H1 (cell line): ENCODE data around the gene DCAF8. TPM values are rescaled to one million over a fixed set of nuclear protein-coding genes. Genes with fewer than 3 reads are reported as not detected.

ENCODE experiments used
- CBX8 ChIP-seq: fragments of 300-800, 300-1000 bp; sonication (generic); IDR thresholded peaks from 2 replicates; pipeline ENCODE4 v1.7.1; 2016; ENCODE audit warnings: low read depth, low read length, borderline replicate concordance
- CHD1 ChIP-seq: IDR thresholded peaks from 2 replicates; pipeline ENCODE4 v1.6.1; 2012; ENCODE audit warnings: low read depth, low read length, improper control_type of control experiment
- CHD7 ChIP-seq: fragments of 300-600 bp; sonication (generic); IDR thresholded peaks from 2 replicates; pipeline ENCODE4 v1.7.1; 2012; ENCODE audit warnings: low read length, moderate library complexity, mild to moderate bottlenecking, inconsistent platforms; ENCODE audit not compliant: insufficient replicate concordance
- GTF2F1 ChIP-seq: IDR thresholded peaks from 2 replicates; pipeline ENCODE4 v1.6.1; 2012; ENCODE audit warnings: low read depth, low read length, improper control_type of control experiment, borderline replicate concordance
- RXRA ChIP-seq: IDR thresholded peaks from 2 replicates; pipeline ENCODE4 v1.6.1; 2011; ENCODE audit warnings: low read depth, mild to moderate bottlenecking, low read length, moderate library complexity; ENCODE audit not compliant: insufficient read depth
- SAP30 ChIP-seq: fragments of 300-600 bp; sonication (generic); IDR thresholded peaks from 2 replicates; pipeline ENCODE4 v1.7.1; 2012; ENCODE audit warnings: low read length, moderate library complexity, mild to moderate bottlenecking, inconsistent platforms; ENCODE audit not compliant: insufficient read depth, insufficient replicate concordance
- TAF1 ChIP-seq: IDR thresholded peaks from 2 replicates; pipeline ENCODE4 v1.6.1; 2011; ENCODE audit warnings: mild to moderate bottlenecking, low read depth, low read length
- polyA plus RNA-seq, 7 experiments: library from polyadenylated mRNA; depleted of rRNA in 3 of 7; stranded (reverse) in 5 of 7; unstranded in 2 of 7; fragments of >200 nt in 5 of 7; fragments of 200-250 nt in 2 of 7; gene quantifications; 1 replicate in 5 of 7; 2 replicates in 1 of 7; 4 replicates in 1 of 7; pipeline versions ENCODE4 v1.2.1 to v1.2.3, GENCODE V29; 2011 to 2013; ENCODE audit warnings: missing spikeins in 2 of 7, mixed read lengths in 2 of 7
- total RNA-seq: library from RNA; stranded (reverse); fragmentation: NEBNext Ultra II Directional; extraction: Animal tissue kit (Norgen Biotek cat#: 25700); gene quantifications from 2 replicates; pipeline ENCODE4 v1.2.1, GENCODE V29; 2021

The DCAF8 gene
- total and polyA plus RNA-seq, 2 of the 8 experiments (the other 6 are each of a cell fraction or from before 2014, with no cell fraction given) = 68.2 to 110 TPM

GRCh38 chr1:160239582-160240299 lies 22.6 kb downstream of the DCAF8 start (continued):
- TF ChIP-seq SAP30 (no peak), CHD1 (no peak), CHD7 (no peak), GTF2F1 (no peak), CBX8 (no peak), TAF1 (no peak), RXRA (no peak)
